PC-3 (cell line): ENCODE measurements around the gene TIMMDC1. TPM values are rescaled to one million over a fixed set of nuclear protein-coding genes. Genes with fewer than 3 reads are reported as not detected.

Experiments
- ATAC-seq: fragments of 200-7000 bp; cut with Tn5 transposase; 2 replicates; pipeline ENCODE4 v1.9.1; 2020; ENCODE audit warnings: mild to moderate bottlenecking, moderate library complexity
- BruUV-seq: library from RNA; stranded (reverse); fragments of 400-500 nt; replicated peaks from 2 replicates; lab custom pipeline; 2021; lab: Mats Ljungman, UMichigan
- CTCF ChIA-PET: fragments of 300-600 bp; sonication (Branson Sonifier 250); formaldehyde crosslinking; loops from one replicate; lab custom pipeline; 2022; ENCODE audit warnings: antibody characterized with exemption; lab: Charles Lee
- POLR2A ChIA-PET: fragments of 300-600 bp; sonication (Branson Sonifier 250); formaldehyde crosslinking; loops from one replicate; lab custom pipeline; 2022; ENCODE audit warnings: antibody characterized with exemption; ENCODE audit not compliant: unreplicated experiment; lab: Charles Lee
- DNase-seq: peaks from one replicate; pipeline ENCODE4 v3.0.0-alpha.2; 2015
- H2AFZ ChIP-seq: fragments of 300-600 bp; sonication (generic); 2 replicates; pipeline ENCODE4 v1.6.0; 2016; ENCODE audit warnings: antibody characterized with exemption, low read length
- H3F3A ChIP-seq: fragments of 300-600 bp; sonication (generic); one replicate; pipeline ENCODE4 v1.6.0; 2017; ENCODE audit warnings: antibody characterized with exemption, low read length, control low read depth, mild to moderate bottlenecking; ENCODE audit not compliant: unreplicated experiment
- H3K27ac ChIP-seq: fragments of 300-600 bp; sonication (generic); 2 replicates; pipeline ENCODE4 v1.5.1; 2016; ENCODE audit warnings: mild to moderate bottlenecking, low read length
- H3K27me3 ChIP-seq: fragments of 300-600 bp; sonication (generic); 2 replicates; pipeline ENCODE4 v1.6.1; 2016; ENCODE audit warnings: low read length, mixed read lengths
- H3K36me3 ChIP-seq: fragments of 300-600 bp; sonication (generic); 2 replicates; pipeline ENCODE4 v1.6.1; 2016; ENCODE audit warnings: low read depth, mixed run types, low read length, mixed read lengths
- H3K4me1 ChIP-seq: fragments of 300-600 bp; sonication (generic); 2 replicates; pipeline ENCODE4 v1.5.1; 2016; ENCODE audit warnings: low read length; ENCODE audit not compliant: insufficient read depth
- H3K4me2 ChIP-seq: fragments of 300-600 bp; sonication (generic); 2 replicates; pipeline ENCODE4 v1.6.0; 2016; ENCODE audit warnings: low read length
- H3K4me3 ChIP-seq: fragments of 300-600 bp; sonication (generic); 2 replicates; pipeline ENCODE4 v1.5.1; 2016; ENCODE audit warnings: mild to moderate bottlenecking, low read length, mixed read lengths
- H3K79me2 ChIP-seq: fragments of 300-600 bp; sonication (generic); 2 replicates; pipeline ENCODE4 v1.6.1; 2017; ENCODE audit warnings: low read length, mixed read lengths
- H3K9ac ChIP-seq: fragments of 300-600 bp; sonication (generic); 2 replicates; pipeline ENCODE4 v1.6.0; 2016; ENCODE audit warnings: mild to moderate bottlenecking, low read length
- H3K9me2 ChIP-seq: fragments of 300-600 bp; sonication (generic); replicated peaks from 2 replicates; pipeline ENCODE4 v1.6.1; 2016; ENCODE audit warnings: mixed run types, low read length, mixed read lengths
- H3K9me3 ChIP-seq: fragments of 300-600 bp; sonication (generic); 2 replicates; pipeline ENCODE4 v1.6.1; 2016; ENCODE audit warnings: low read length, mixed read lengths
- H4K20me1 ChIP-seq: fragments of 300-600 bp; sonication (generic); 2 replicates; pipeline ENCODE4 v1.6.1; 2016; ENCODE audit warnings: low read length, mixed read lengths
- CTCF ChIP-seq: fragments of 300-600 bp; sonication (generic); conservative IDR thresholded peaks from 2 replicates; pipeline ENCODE4 v1.5.1; 2017; ENCODE audit warnings: antibody characterized with exemption, low read depth, mild to moderate bottlenecking, low read length
- EZH2 ChIP-seq: fragments of 300-600 bp; sonication (generic); IDR thresholded peaks from one replicate; pipeline ENCODE4 v1.6.1; 2017; ENCODE audit warnings: antibody characterized with exemption, mild to moderate bottlenecking, low read length; ENCODE audit not compliant: unreplicated experiment
- EZH2phosphoT487 ChIP-seq: fragments of 300-600 bp; sonication (generic); IDR thresholded peaks from 2 replicates; pipeline ENCODE4 v1.6.1; 2018; ENCODE audit warnings: mild to moderate bottlenecking, antibody characterized with exemption, low read length, borderline replicate concordance
- intact Hi-C: fragments of 100-400 bp; cut with micrococcal nuclease; formaldehyde crosslinking; loops from 2 replicates; pipeline ENCODE4 v1.9.0; 2023
- total RNA-seq: library from RNA; depleted of rRNA; stranded (reverse); fragments of >200 nt; gene quantifications from 2 replicates; pipeline ENCODE4 v1.2.3, GENCODE V29; 2014; rRNA removed

TIMMDC1 gene
- total RNA-seq, 1 experiment from 2014 or later: 142 TPM

GRCh38 chr3:119571688-119572087, 73.3 kb downstream of the TIMMDC1 start:
- H3K27me3 ChIP-seq: 0 out of 2 replicates have a peak, but pooled peaks cover 5% of the 10 kb centered on the region
- BruUV-seq: no TSS peak
- no peak overlapping the region for H3K4me3 ChIP-seq
- ChIA-PET CTCF (no interaction called here), POLR2A (no interaction called here)
- no peak overlapping the region for H2AFZ ChIP-seq
- TF ChIP-seq EZH2phosphoT487: no peak
- no peak for TF ChIP-seq CTCF
- TF ChIP-seq EZH2: no peak
- intact Hi-C loops: no loop called here
- no peaks in the 10 kb centered on the region for H3K4me1 ChIP-seq
- no peak overlapping the region for H3K4me2 ChIP-seq
- no peaks in the 10 kb centered on the region for H3K79me2 ChIP-seq
- H4K20me1 ChIP-seq: no peaks in the 10 kb centered on the region
- ATAC-seq (no peak), DNase-seq (no peak)
- H3F3A ChIP-seq: no peaks in the 10 kb centered on the region
- no peaks in the 10 kb centered on the region for H3K9me3 ChIP-seq
- no peaks in the 10 kb centered on the region for H3K9me2 ChIP-seq
- H3K9ac ChIP-seq: no peak overlapping the region
- no peak overlapping the region for H3K27ac ChIP-seq
- no peaks in the 10 kb centered on the region for H3K36me3 ChIP-seq

Other genes starting within 250 kb of the TIMMDC1 start
- gene ARHGAP31, start 204.2 kb upstream of the TIMMDC1 start, total RNA-seq: 7.5 and 7.8 TPM in 2 replicates
- gene TMEM39A, start 34.9 kb upstream of the TIMMDC1 start, total RNA-seq: 49.1 and 56.5 TPM in 2 replicates
- gene POGLUT1, start 29.6 kb upstream of the TIMMDC1 start, total RNA-seq: 10.5 and 11.6 TPM in 2 replicates
- gene CD80, start 61.1 kb downstream of the TIMMDC1 start, total RNA-seq: not detected in 2 replicates
- 4.7 and 5.6 TPM in 2 replicates for gene ADPRH, start 80.9 kb downstream of the TIMMDC1 start, total RNA-seq
- 0.36 TPM in 1 of 2 replicates, not detected in the other for gene PLA1A, start 99.3 kb downstream of the TIMMDC1 start, total RNA-seq
- 0.62 and 0.98 TPM in 2 replicates for gene POPDC2, start 162.0 kb downstream of the TIMMDC1 start, total RNA-seq
- gene COX17, start 178.9 kb downstream of the TIMMDC1 start, total RNA-seq: 102 and 159 TPM in 2 replicates
- gene CFAP91, start 204.5 kb downstream of the TIMMDC1 start, total RNA-seq: 0.17 and 1.1 TPM in 2 replicates